WTC11 (cell line): ENCODE data around the gene NEURL3.

Source experiments
- AFF4 ChIP-seq: sonication (generic); formaldehyde crosslinking; IDR thresholded peaks from 2 replicates; pipeline ENCODE4 v1.8.1; 2023; ENCODE audit warnings: mild to moderate bottlenecking, missing genetic modification reagents, borderline replicate concordance
- ATF1 ChIP-seq: sonication (generic); formaldehyde crosslinking; IDR thresholded peaks from 2 replicates; pipeline ENCODE4 v1.8.1; 2023; ENCODE audit warnings: mild to moderate bottlenecking, moderate library complexity, missing genetic modification reagents
- ATF2 ChIP-seq: sonication (generic); formaldehyde crosslinking; IDR thresholded peaks from 2 replicates; pipeline ENCODE4 v1.8.1; 2022; ENCODE audit warnings: low read depth, missing genetic modification reagents, borderline replicate concordance
- CREB1 ChIP-seq: sonication (generic); formaldehyde crosslinking; IDR thresholded peaks from 2 replicates; pipeline ENCODE4 v1.8.0; 2023; ENCODE audit warnings: mild to moderate bottlenecking, missing genetic modification reagents
- CTCF ChIP-seq: fragments of 200-600 bp; IDR thresholded peaks from 2 replicates; pipeline ENCODE4 v1.8.0; 2022; ENCODE audit warnings: antibody characterized with exemption
- MAX ChIP-seq: sonication (generic); formaldehyde crosslinking; IDR thresholded peaks from 2 replicates; pipeline ENCODE4 v1.8.0; 2022; ENCODE audit warnings: mild to moderate bottlenecking, missing genetic modification reagents
- NFE2L1 ChIP-seq: sonication (generic); formaldehyde crosslinking; IDR thresholded peaks from 2 replicates; pipeline ENCODE4 v1.8.1; 2023; ENCODE audit warnings: missing genetic modification reagents
- NR2C2 ChIP-seq: sonication (generic); formaldehyde crosslinking; IDR thresholded peaks from 2 replicates; pipeline ENCODE4 v1.8.0; 2022; ENCODE audit warnings: mild to moderate bottlenecking, missing genetic modification reagents
- NR3C1 ChIP-seq: sonication (generic); formaldehyde crosslinking; conservative IDR thresholded peaks from 2 replicates; pipeline ENCODE4 v1.8.1; 2023; ENCODE audit warnings: low read depth, mild to moderate bottlenecking, missing genetic modification reagents
- TP53 ChIP-seq: sonication (generic); formaldehyde crosslinking; IDR thresholded peaks from 2 replicates; pipeline ENCODE4 v1.8.1; 2023; ENCODE audit warnings: mild to moderate bottlenecking, missing genetic modification reagents
- TF ChIP-seq, protein P1 (sequence below): sonication (generic); formaldehyde crosslinking; IDR thresholded peaks from 2 replicates; pipeline ENCODE4 v1.8.1; 2023; ENCODE audit warnings: mild to moderate bottlenecking, moderate library complexity, missing genetic modification reagents
- TF ChIP-seq, protein P2 (sequence below): sonication (generic); formaldehyde crosslinking; IDR thresholded peaks from 2 replicates; pipeline ENCODE4 v1.8.0; 2022; ENCODE audit warnings: mild to moderate bottlenecking, missing genetic modification reagents

DNA sequence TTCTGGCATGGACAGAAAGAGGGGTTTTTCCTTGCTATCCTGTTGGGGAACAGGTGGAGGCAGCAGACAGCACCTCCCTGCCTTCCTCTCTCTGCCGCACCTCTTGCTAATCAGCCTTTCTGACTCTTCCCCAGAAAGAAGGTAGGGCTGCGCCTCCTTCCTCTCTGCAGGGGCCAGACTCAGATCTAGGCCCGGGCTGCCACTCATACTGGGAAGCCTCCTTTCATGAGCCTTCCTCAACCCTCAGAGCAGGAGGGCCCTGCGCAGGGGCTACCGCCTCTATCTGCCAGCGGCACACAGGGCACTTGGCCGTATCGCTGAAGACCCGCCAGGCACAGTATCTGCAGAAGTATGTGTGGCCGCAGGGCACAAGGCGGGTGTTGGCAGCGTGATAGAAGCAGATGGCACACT is 7.1 kb downstream of the NEURL3 start:
- TF ChIP-seq CTCF (no peak), CREB1 (CRISPR knock-in tag) (no peak), ATF1 (no peak), AFF4 (CRISPR knock-in tag) (no peak), ATF2 (no peak), NR2C2 (no peak), TP53 (CRISPR knock-in tag) (no peak), NFE2L1 (no peak), NR3C1 (CRISPR knock-in tag) (no peak), MAX (CRISPR knock-in tag) (no peak)
- TF ChIP-seq, protein P1, sequence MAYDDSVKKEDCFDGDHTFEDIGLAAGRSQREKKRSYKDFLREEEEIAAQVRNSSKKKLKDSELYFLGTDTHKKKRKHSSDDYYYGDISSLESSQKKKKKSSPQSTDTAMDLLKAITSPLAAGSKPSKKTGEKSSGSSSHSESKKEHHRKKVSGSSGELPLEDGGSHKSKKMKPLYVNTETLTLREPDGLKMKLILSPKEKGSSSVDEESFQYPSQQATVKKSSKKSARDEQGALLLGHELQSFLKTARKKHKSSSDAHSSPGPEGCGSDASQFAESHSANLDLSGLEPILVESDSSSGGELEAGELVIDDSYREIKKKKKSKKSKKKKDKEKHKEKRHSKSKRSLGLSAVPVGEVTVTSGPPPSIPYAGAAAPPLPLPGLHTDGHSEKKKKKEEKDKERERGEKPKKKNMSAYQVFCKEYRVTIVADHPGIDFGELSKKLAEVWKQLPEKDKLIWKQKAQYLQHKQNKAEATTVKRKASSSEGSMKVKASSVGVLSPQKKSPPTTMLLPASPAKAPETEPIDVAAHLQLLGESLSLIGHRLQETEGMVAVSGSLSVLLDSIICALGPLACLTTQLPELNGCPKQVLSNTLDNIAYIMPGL (CRISPR knock-in tag), result no peak
- TF ChIP-seq, protein P2, sequence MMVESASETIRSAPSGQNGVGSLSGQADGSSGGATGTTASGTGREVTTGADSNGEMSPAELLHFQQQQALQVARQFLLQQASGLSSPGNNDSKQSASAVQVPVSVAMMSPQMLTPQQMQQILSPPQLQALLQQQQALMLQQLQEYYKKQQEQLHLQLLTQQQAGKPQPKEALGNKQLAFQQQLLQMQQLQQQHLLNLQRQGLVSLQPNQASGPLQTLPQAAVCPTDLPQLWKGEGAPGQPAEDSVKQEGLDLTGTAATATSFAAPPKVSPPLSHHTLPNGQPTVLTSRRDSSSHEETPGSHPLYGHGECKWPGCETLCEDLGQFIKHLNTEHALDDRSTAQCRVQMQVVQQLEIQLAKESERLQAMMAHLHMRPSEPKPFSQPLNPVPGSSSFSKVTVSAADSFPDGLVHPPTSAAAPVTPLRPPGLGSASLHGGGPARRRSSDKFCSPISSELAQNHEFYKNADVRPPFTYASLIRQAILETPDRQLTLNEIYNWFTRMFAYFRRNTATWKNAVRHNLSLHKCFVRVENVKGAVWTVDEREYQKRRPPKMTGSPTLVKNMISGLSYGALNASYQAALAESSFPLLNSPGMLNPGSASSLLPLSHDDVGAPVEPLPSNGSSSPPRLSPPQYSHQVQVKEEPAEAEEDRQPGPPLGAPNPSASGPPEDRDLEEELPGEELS (CRISPR knock-in tag), result no peak
